Measurements from ENCODE around the gene GOLIM4. TPM values are rescaled to one million over a fixed set of nuclear protein-coding genes. Genes with fewer than 3 reads are reported as not detected.
"Not testable (repeated sequence)": the region's sequence is repeated elsewhere in the genome, so short reads cannot be mapped to it uniquely, and the experiment has no call there.

GOLIM4 gene
- total and polyA plus RNA-seq, 2 experiments from 2014 or later: 45.3 to 67.2 TPM

- no peaks in the 10 kb centered on the region for H3K36me3 ChIP-seq (replicated peaks; ENCODE audit: insufficient read depth, low read depth)
- H4K20me1 ChIP-seq (ENCODE audit: insufficient read depth, poor library complexity, severe bottlenecking): peaks cover 3% of the 10 kb centered on the region
- no peaks in the 10 kb centered on the region for H3K9me2 ChIP-seq (replicated peaks; ENCODE audit: insufficient read depth)
- peaks cover 93% of the 10 kb centered on the region for H3K79me2 ChIP-seq
- H3K4me2 ChIP-seq: no peak overlapping the region
- DNase-seq (ENCODE audit: low spot score): no peak
- H2AFZ ChIP-seq: no peak overlapping the region
- no peaks in the 10 kb centered on the region for H3K27me3 ChIP-seq
- H3K4me3 ChIP-seq: no peak overlapping the region
- H3K9me3 ChIP-seq (ENCODE audit: low read depth): no peaks in the 10 kb centered on the region
- 89% methylated on average over 5 of the region's 5 CpGs for WGBS (ENCODE audit: low lambda C conversion rate, missing lambda C conversion rate)
- TF ChIP-seq EZH2phosphoT487 (IDR thresholded peaks at IDR 0.05; ENCODE audit: low read depth, severe bottlenecking, unreplicated experiment): no peak
- TF ChIP-seq EZH2 (IDR thresholded peaks at IDR 0.05; ENCODE audit: borderline replicate concordance): no peak
- no peak for TF ChIP-seq CTCF (IDR thresholded peaks at IDR 0.05; ENCODE audit: poor library complexity)
- no peak overlapping the region for H3K27ac ChIP-seq
- peaks cover under 1% of the 10 kb centered on the region for H3K4me1 ChIP-seq (ENCODE audit: insufficient read depth)
Observed at GRCh38 chr3:168061332-168061996, 34.3 kb downstream of the GOLIM4 start.

DNA sequence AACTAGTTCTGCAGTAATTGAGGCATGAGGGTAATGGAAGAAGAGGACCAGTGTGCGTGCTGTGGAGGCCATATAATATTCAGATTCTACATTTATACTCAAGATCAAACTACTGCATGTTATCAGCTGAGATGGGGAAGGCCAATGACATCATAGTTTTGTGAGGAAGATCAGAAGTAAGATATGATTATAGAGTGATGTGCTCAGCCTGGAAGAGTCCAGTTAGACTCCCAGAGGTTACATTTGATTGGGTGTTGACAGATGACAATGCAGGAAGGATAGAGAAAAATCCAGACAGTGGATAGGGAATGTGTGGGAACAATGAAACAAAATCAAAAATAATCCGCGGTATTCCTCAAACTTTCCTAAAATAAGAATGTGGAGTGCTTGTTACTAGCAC lies 35.4 kb downstream of the GOLIM4 start:
- Histone ChIP-seq H3K4me2 (no peak overlapping the region), H3K4me1 (ENCODE audit: insufficient read depth) (no peaks in the 10 kb centered on the region), H3K36me3 (replicated peaks; ENCODE audit: insufficient read depth, low read depth) (no peaks in the 10 kb centered on the region), H4K20me1 (ENCODE audit: insufficient read depth, poor library complexity, severe bottlenecking) (peaks cover 3% of the 10 kb centered on the region), H2AFZ (no peak overlapping the region), H3K79me2 (peaks cover 89% of the 10 kb centered on the region), H3K27ac (no peak overlapping the region), H3K4me3 (no peak overlapping the region), H3K9me2 (replicated peaks; ENCODE audit: insufficient read depth) (no peaks in the 10 kb centered on the region), H3K27me3 (no peaks in the 10 kb centered on the region), H3K9me3 (ENCODE audit: low read depth) (no peaks in the 10 kb centered on the region)
- 100% methylated on average over 3 of the region's 3 CpGs for WGBS (ENCODE audit: low lambda C conversion rate, missing lambda C conversion rate)
- no peak for DNase-seq (ENCODE audit: low spot score)
- TF ChIP-seq EZH2phosphoT487 (IDR thresholded peaks at IDR 0.05; ENCODE audit: low read depth, severe bottlenecking, unreplicated experiment) (no peak), EZH2 (IDR thresholded peaks at IDR 0.05; ENCODE audit: borderline replicate concordance) (no peak), CTCF (IDR thresholded peaks at IDR 0.05; ENCODE audit: poor library complexity) (no peak)

DNA sequence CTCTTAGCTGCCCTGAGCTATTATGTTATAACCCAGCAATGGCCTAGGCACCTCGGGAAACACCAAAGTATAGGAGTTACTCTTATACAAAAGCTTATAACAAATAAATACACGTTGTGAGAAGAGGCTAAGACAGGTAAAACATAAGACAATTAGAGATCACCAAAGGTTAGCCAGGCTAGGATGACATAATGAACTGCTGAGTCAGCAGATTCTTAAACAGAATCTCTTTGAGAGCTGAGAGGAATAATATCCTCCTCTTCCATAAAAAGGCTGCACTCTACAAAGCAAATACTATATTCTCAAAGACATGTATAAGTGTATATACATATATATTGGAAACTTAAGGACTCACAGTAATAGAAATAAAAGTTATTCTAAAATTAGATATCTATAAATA lies 37.2 kb downstream of the GOLIM4 start:
- Histone ChIP-seq H3K9me2 (replicated peaks; ENCODE audit: insufficient read depth) (no peaks in the 10 kb centered on the region), H4K20me1 (ENCODE audit: insufficient read depth, poor library complexity, severe bottlenecking) (peaks cover 3% of the 10 kb centered on the region), H3K27me3 (no peaks in the 10 kb centered on the region), H3K9me3 (ENCODE audit: low read depth) (no peaks in the 10 kb centered on the region), H3K36me3 (replicated peaks; ENCODE audit: insufficient read depth, low read depth) (no peaks in the 10 kb centered on the region), H3K27ac (no peak overlapping the region), H3K4me2 (no peak overlapping the region), H3K79me2 (peaks cover 89% of the 10 kb centered on the region), H3K4me1 (ENCODE audit: insufficient read depth) (no peaks in the 10 kb centered on the region), H3K4me3 (no peak overlapping the region), H2AFZ (no peak overlapping the region)
- no peak for DNase-seq (ENCODE audit: low spot score)
- TF ChIP-seq EZH2phosphoT487 (IDR thresholded peaks at IDR 0.05; ENCODE audit: low read depth, severe bottlenecking, unreplicated experiment) (no peak), CTCF (IDR thresholded peaks at IDR 0.05; ENCODE audit: poor library complexity) (no peak), EZH2 (IDR thresholded peaks at IDR 0.05; ENCODE audit: borderline replicate concordance) (no peak)
- 75% methylated on average over 2 of the region's 2 CpGs for WGBS (ENCODE audit: low lambda C conversion rate, missing lambda C conversion rate)

DNA sequence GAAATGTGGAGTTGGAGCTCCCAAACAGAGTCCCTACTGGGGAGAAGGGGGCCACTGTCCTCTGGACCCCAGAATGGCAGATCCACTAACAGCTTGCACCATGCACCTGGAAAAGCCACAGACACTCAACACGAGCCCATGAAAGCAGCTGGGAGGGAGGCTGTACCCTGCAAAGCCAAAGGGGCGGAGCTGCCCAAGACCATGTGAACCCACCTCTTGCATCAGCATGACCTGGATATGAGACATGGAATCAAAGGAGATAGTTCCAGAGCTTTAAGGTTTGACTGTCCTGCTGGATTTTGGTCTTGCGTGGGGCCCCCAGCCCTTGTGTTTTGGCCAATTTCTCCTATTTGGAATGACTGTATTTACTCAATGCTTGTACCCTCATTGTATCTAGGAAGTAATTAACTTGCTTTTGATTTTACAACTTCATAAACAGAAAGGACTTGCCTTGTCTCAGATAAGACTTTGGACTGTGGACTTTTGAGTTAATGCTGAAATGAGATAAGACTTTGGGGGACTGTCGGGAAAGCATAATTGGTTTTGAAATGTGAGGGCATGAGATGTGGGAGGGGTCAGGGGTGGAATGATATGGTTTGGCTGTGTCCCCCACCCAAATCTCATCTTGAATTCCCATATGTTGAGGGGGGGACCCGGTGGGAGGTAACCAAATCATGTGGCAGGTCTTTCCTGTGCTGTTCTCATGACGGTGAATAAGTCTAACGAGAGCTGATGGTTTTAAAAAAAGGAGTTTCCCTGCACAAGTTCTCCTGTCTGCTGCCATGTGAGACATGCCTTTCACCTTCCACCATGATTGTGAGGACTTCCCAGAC lies 39.1 kb downstream of the GOLIM4 start:
- not testable (repeated sequence) for H2AFZ ChIP-seq; H3K9me3 ChIP-seq (ENCODE audit: low read depth); H3K27me3 ChIP-seq; H3K9me2 ChIP-seq (replicated peaks; ENCODE audit: insufficient read depth); H4K20me1 ChIP-seq (ENCODE audit: insufficient read depth, poor library complexity, severe bottlenecking); H3K36me3 ChIP-seq (replicated peaks; ENCODE audit: insufficient read depth, low read depth); H3K4me3 ChIP-seq; DNase-seq (ENCODE audit: low spot score)
- Histone ChIP-seq H3K4me1 (ENCODE audit: insufficient read depth) (peaks cover 11% of the 10 kb centered on the region), H3K79me2 (peaks cover 89% of the 10 kb centered on the region), H3K4me2 (peak overlapping the region; percentile 44), H3K27ac (peak overlapping the region; percentile 83)
- WGBS (ENCODE audit: low lambda C conversion rate, missing lambda C conversion rate): 76% methylated on average over 7 of the region's 7 CpGs
